GM12878 (cell line): ENCODE results near the gene NEURL4. TPM values are rescaled to one million over a fixed set of nuclear protein-coding genes. Genes with fewer than 3 reads are reported as not detected.

ENCODE experiments used
- ATAC-seq: fragments of 200-7000 bp; cut with Tn5 transposase; 3 replicates; pipeline ENCODE4 v1.9.1; 2020; ENCODE audit warnings: mild to moderate bottlenecking, moderate library complexity
- BruUV-seq: library from RNA; stranded (reverse); fragments of 400-500 nt; replicated peaks from 2 replicates; lab custom pipeline; 2021; lab: Mats Ljungman, UMichigan
- CTCF ChIA-PET: fragments of 300-600 bp; sonication (Branson Sonifier 250); formaldehyde crosslinking; extraction: SDS; loops from one replicate; lab custom pipeline; 2021; ENCODE audit warnings: inconsistent platforms; lab: Yijun Ruan, JAX
- POLR2A ChIA-PET: fragments of 350-600 bp; formaldehyde crosslinking; extraction: SDS; loops from one replicate; lab custom pipeline; 2021; ENCODE audit warnings: inconsistent platforms; lab: Charles Lee
- RAD21 ChIA-PET: fragments of 300-600 bp; sonication (Branson Sonifier 250); formaldehyde crosslinking; loops from one replicate; lab custom pipeline; 2023; ENCODE audit warnings: antibody characterized with exemption; ENCODE audit not compliant: unreplicated experiment; lab: Charles Lee
- SMC1A ChIA-PET: fragments of 300-600 bp; sonication (Branson Sonifier 250); formaldehyde crosslinking; loops from one replicate; lab custom pipeline; 2023; ENCODE audit not compliant: unreplicated experiment, uncharacterized antibody; lab: Charles Lee
- DNase-seq: peaks from one replicate; pipeline ENCODE4 v3.0.0-alpha.2; 2011; ENCODE audit warnings: low read depth, low spot score
- FAIRE-seq: peaks from 3 replicates; lab custom pipeline; 2011; peaks lifted over from hg19 to GRCh38; lab: Jason Lieb, UNC
- H2AFZ ChIP-seq: 2 replicates; pipeline ENCODE4 v1.6.0; 2011; ENCODE audit warnings: low read depth, low read length, control low read depth; ENCODE audit not compliant: control insufficient read depth
- H3K27ac ChIP-seq: 2 replicates; pipeline ENCODE4 v1.5.1; 2011; ENCODE audit warnings: control low read depth; ENCODE audit not compliant: control insufficient read depth, insufficient read depth
- H3K27me3 ChIP-seq, 2 experiments: replicated peaks in 1 of 2; 2 replicates each; pipeline versions ENCODE4 v1.6.0 to v1.6.1; 2011; ENCODE audit warnings: low read length in 1 of 2; ENCODE audit not compliant: control insufficient read depth in 2 of 2, insufficient read depth in 2 of 2
- H3K36me3 ChIP-seq, 2 experiments: 2 replicates each; pipeline ENCODE4 v1.5.1; 2011; ENCODE audit warnings: low read length in 1 of 2; ENCODE audit not compliant: control insufficient read depth in 2 of 2, insufficient read depth in 2 of 2
- H3K4me1 ChIP-seq: 2 replicates; pipeline ENCODE4 v1.6.1; 2011; ENCODE audit warnings: mild to moderate bottlenecking, low read length, moderate library complexity, mixed read lengths; ENCODE audit not compliant: control insufficient read depth, insufficient read depth
- H3K4me2 ChIP-seq: 2 replicates; pipeline ENCODE4 v1.6.0; 2011; ENCODE audit warnings: control low read depth; ENCODE audit not compliant: control insufficient read depth, insufficient read depth
- H3K4me3 ChIP-seq: fragments of 200-600 bp; sonication (generic); 2 replicates; pipeline ENCODE4 v1.5.1; 2016
- H3K79me2 ChIP-seq: 2 replicates; pipeline ENCODE4 v1.6.0; 2011; ENCODE audit warnings: low read length; ENCODE audit not compliant: control insufficient read depth, insufficient read depth
- H3K9ac ChIP-seq: 2 replicates; pipeline ENCODE4 v1.8.0; 2011; ENCODE audit warnings: low read length, control low read depth, mixed read lengths; ENCODE audit not compliant: control insufficient read depth, insufficient read depth
- H3K9me3 ChIP-seq: replicated peaks from 3 replicates; pipeline ENCODE4 v1.5.1; 2011; ENCODE audit warnings: mild to moderate bottlenecking, low read length; ENCODE audit not compliant: control insufficient read depth, insufficient read depth
- H4K20me1 ChIP-seq: 2 replicates; pipeline ENCODE4 v1.6.0; 2011; ENCODE audit not compliant: control insufficient read depth, insufficient read depth
- BCLAF1 ChIP-seq: fragments of 450-650 bp; IDR thresholded peaks from 2 replicates; pipeline ENCODE4 v1.6.1; 2017; ENCODE audit warnings: antibody characterized with exemption, mild to moderate bottlenecking, moderate library complexity
- CBX5 ChIP-seq: sonication (generic); IDR thresholded peaks from 2 replicates; pipeline ENCODE4 v1.6.1; 2016; ENCODE audit warnings: low read depth, moderate library complexity, mild to moderate bottlenecking, inconsistent platforms
- EZH2 ChIP-seq: IDR thresholded peaks from 2 replicates; pipeline ENCODE4 v1.6.1; 2012; ENCODE audit warnings: low read depth, mild to moderate bottlenecking, control low read depth, inconsistent platforms, low read length, borderline replicate concordance; ENCODE audit not compliant: control insufficient read depth
- JUNB ChIP-seq: IDR thresholded peaks from 2 replicates; pipeline ENCODE4 v1.6.1; 2016; ENCODE audit warnings: antibody characterized with exemption, mild to moderate bottlenecking
- ZBTB33 ChIP-seq: fragments of 450-650 bp; IDR thresholded peaks from 2 replicates; pipeline ENCODE4 v1.6.1; 2017; ENCODE audit warnings: mild to moderate bottlenecking
- ZZZ3 ChIP-seq: IDR thresholded peaks from 2 replicates; pipeline ENCODE4 v1.6.1; 2011; ENCODE audit warnings: low read depth; ENCODE audit not compliant: control insufficient read depth, insufficient read length
- WGBS: methylation state at CpG from one replicate; pipeline ENCODE4 v1.1.6; 2016; ENCODE audit warnings: low lambda C conversion rate; ENCODE audit not compliant: insufficient replicate concordance, insufficient coverage; ENCODE audit errors: missing lambda C conversion rate; 5-methylcytosine and 5-hydroxymethylcytosine counted together
- in situ Hi-C: fragments of 300-500 bp; cut with MboI; formaldehyde crosslinking; loops from 9 replicates; pipeline ENCODE4 v1.14.3; 2018; ENCODE audit warnings: mixed read lengths
- intact Hi-C: fragments of 100-400 bp; cut with micrococcal nuclease; formaldehyde crosslinking; loops from one replicate; pipeline ENCODE4 v1.14.2; 2022; ENCODE audit not compliant: unreplicated experiment
- polyA plus RNA-seq, 11 experiments: library from polyadenylated mRNA; depleted of rRNA in 4 of 11; unstranded in 6 of 11; stranded (reverse) in 5 of 11; fragments of >200 nt; fragmentation: Nextera tagmentation in 4 of 11; fragmentation: Illumina TruSeq in 1 of 11; extraction: Ambion mirVana in 4 of 11; extraction: Trizol in 1 of 11; gene quantifications; 1 replicate in 1 of 11; 2 replicates in 10 of 11; pipeline versions ENCODE4 v1.2.1 to v1.2.3, GENCODE V29; 2011 to 2016; ENCODE audit warnings: inconsistent platforms in 2 of 11, missing spikeins in 2 of 11, low read depth in 1 of 11
- total RNA-seq, 4 experiments: library from RNA; depleted of rRNA in 3 of 4; stranded (reverse); fragments of >200 nt in 3 of 4; fragmentation: Illumina TruSeq in 1 of 4; extraction: Trizol in 1 of 4; gene quantifications; 2 replicates each; pipeline versions ENCODE4 v1.2.1 to v1.2.3, GENCODE V29; 2013 to 2021

NEURL4 gene
- total and polyA plus RNA-seq, 10 of the 15 experiments (the other 5 are each of a cell fraction or from before 2014, with no cell fraction given) = 0.03 to 41.9 (median 10.0) TPM

GRCh38 chr17:7343250-7343649 is 14.1 kb upstream of the NEURL4 start (continued):
- TF ChIP-seq BCLAF1 = no peak

- Histone ChIP-seq H3K4me3 (no peak overlapping the region), H3K9me3 (no peaks in the 10 kb centered on the region), H3K27me3 (no peaks in the 10 kb centered on the region), H3K9ac (no peak overlapping the region), H3K27ac (no peak overlapping the region), H3K4me1 (peaks cover 3% of the 10 kb centered on the region; the same call in 1 of the 2 replicates), H4K20me1 (no peaks in the 10 kb centered on the region), H3K36me3 (peaks cover 17 to 46% of the 10 kb centered on the region in 2 experiments), H3K79me2 (peaks cover 22% of the 10 kb centered on the region), H2AFZ (no peak overlapping the region), H3K4me2 (no peak overlapping the region)
- ChIA-PET CTCF (interaction anchor here (6.7 kb wide), 1 partner anchor 14 kb away, joined by 49 read pairs; the partner anchor contains the start of gene NEURL4), SMC1A (interaction anchor here (1.0 kb wide), 1 partner anchor 148 kb away, joined by 3 read pairs; no protein-coding TSS in a partner anchor), RAD21 (no interaction called here), POLR2A (interaction anchor here (1.6 kb wide), 1 partner anchor 11 kb away, joined by 11 read pairs; no protein-coding TSS in a partner anchor)
- in situ Hi-C loops (no loop called here), intact Hi-C loops (no loop called here)
- TF ChIP-seq ZZZ3 (no peak), CBX5 (no peak), EZH2 (no peak), ZBTB33 (no peak), JUNB (no peak)
- DNase-seq (no peak), ATAC-seq (no peak), FAIRE-seq (no peak)
- 100% methylated on average over 13 of the region's 13 CpGs for WGBS
- BruUV-seq = no TSS peak
These were observed 12.7 kb upstream of the NEURL4 start for GRCh38 chr17:7341842-7342241.
